Psoas muscle (tissue), 8 donors: ENCODE data around the gene TXNRD1. TPM values are rescaled to one million over a fixed set of nuclear protein-coding genes. Genes with fewer than 3 reads are reported as not detected.

ENCODE experiments used
- ATAC-seq, 4 donors: fragments of 200-7000 bp; cut with Tn5 transposase; one replicate each; pipeline ENCODE4 v1.9.1; 2020; ENCODE audit warnings: moderate library complexity in 3 of 4, mild to moderate bottlenecking in 2 of 4
- DNase-seq, 2 donors: peaks; one replicate each; pipeline ENCODE4 v3.0.0-alpha.2; 2020
- H3K27ac ChIP-seq: fragments of 200-600 bp; one replicate; pipeline ENCODE4 v1.8.0; 2022
- H3K27me3 ChIP-seq, 3 donors: fragments of 200-600 bp in 1 of 3; one replicate each; pipeline versions ENCODE4 v1.6.1 to v1.8.0; 2013 to 2022; ENCODE audit warnings: low read length in 2 of 3, mild to moderate bottlenecking in 2 of 3, moderate library complexity in 1 of 3; ENCODE audit not compliant: insufficient read depth in 3 of 3
- H3K36me3 ChIP-seq, 2 donors: fragments of 200-600 bp in 1 of 2; one replicate each; pipeline versions ENCODE4 v1.6.1 to v1.8.0; 2013 to 2022; ENCODE audit warnings: low read depth in 1 of 2, mild to moderate bottlenecking in 1 of 2, moderate library complexity in 1 of 2; ENCODE audit not compliant: insufficient read depth in 1 of 2
- H3K4me1 ChIP-seq: fragments of 200-600 bp; one replicate; pipeline ENCODE4 v1.8.0; 2022
- H3K4me3 ChIP-seq: fragments of 200-600 bp; one replicate; pipeline ENCODE4 v1.8.0; 2022; ENCODE audit warnings: mild to moderate bottlenecking
- H3K9me3 ChIP-seq: fragments of 200-600 bp; one replicate; pipeline ENCODE4 v1.8.0; 2022
- CTCF ChIP-seq: fragments of 200-600 bp; IDR thresholded peaks from one replicate; pipeline ENCODE4 v1.8.0; 2022; ENCODE audit warnings: antibody characterized with exemption
- WGBS, 3 donors: extraction: QIAGEN DNeasy Blood & Tissue Kit; methylation state at CpG; one replicate each; pipeline versions ENCODE4 v1.1.6 to v1.1.7; 2013; 5-methylcytosine and 5-hydroxymethylcytosine counted together
- intact Hi-C, 2 donors: fragments of 100-400 bp; cut with DNase I; formaldehyde crosslinking; loops; one replicate each; pipeline versions ENCODE4 v1.11.0 to v1.14.2; 2022
- polyA plus RNA-seq, 3 donors: library from polyadenylated mRNA; stranded (reverse); fragments of 200-250 nt; gene quantifications; one replicate each; pipeline ENCODE4 v1.2.3, GENCODE V29; 2013
- total RNA-seq, 4 donors: library from RNA; stranded (reverse); fragmentation: NEBNext Ultra II Directional in 2 of 4; extraction: Animal tissue kit (Norgen Biotek cat#: 25700) in 2 of 4; gene quantifications; one replicate each; pipeline versions ENCODE4 v1.2.1 to v1.2.4, GENCODE V29; 2021 to 2023
- donor health status: healthy with polysubstance abuse.
- donor health status: DM: no; HTN: no; CAD: no; lungs with moderate emphysema.
- donor health status: Bipolar disorder and iron deficiency.
- donor health status: healthy.
- donor health status: DM: yes; HTN: yes; CAD: no.
- donor health status: DM: no; HTN: no; CAD: no.
- donor health status: DM: no; HTN: no; CAD: no.
- donor health status: DM: yes; HTN: yes; CAD: no.

The TXNRD1 gene
- total and polyA plus RNA-seq, 7 donors: 46.0 to 249 (median 110) TPM

GRCh38 chr12:104339663-104340062 lies 124.1 kb downstream of the TXNRD1 start:
- 87 to 92% (median 91%) methylated on average over 3 of the region's 3 CpGs for WGBS, 3 donors
- Histone ChIP-seq H3K27ac (no peak overlapping the region), H3K4me3 (no peak overlapping the region), H3K36me3 (peaks cover 10 to 100% of the 10 kb centered on the region in 2 donors), H3K9me3 (no peaks in the 10 kb centered on the region), H3K27me3 (no peaks in the 10 kb centered on the region), H3K4me1 (peaks cover 29% of the 10 kb centered on the region)
- DNase-seq (no peak), ATAC-seq (no peak)
- TF ChIP-seq CTCF: no peak
- intact Hi-C loops: loop anchor here (5.0 to 10.0 kb wide), 2 partner anchors 32 to 815 kb away; no protein-coding TSS in a partner anchor

GRCh38 chr12:104340177-104340576 lies 124.6 kb downstream of the TXNRD1 start:
- intact Hi-C loops: loop anchor here in 1 of 2 donors (5.0 kb wide), 1 partner anchor 33 kb away; no protein-coding TSS in a partner anchor
- H3K27ac ChIP-seq: no peak overlapping the region
- no peak for TF ChIP-seq CTCF
- H3K9me3 ChIP-seq: no peaks in the 10 kb centered on the region
- peaks cover 34% of the 10 kb centered on the region for H3K4me1 ChIP-seq
- WGBS, 3 donors: 79 to 92% (median 83%) methylated on average over 1 of the region's 1 CpG
- ATAC-seq: no peak
- peaks cover 10 to 98% of the 10 kb centered on the region in 2 donors for H3K36me3 ChIP-seq
- DNase-seq: no peak
- no peaks in the 10 kb centered on the region for H3K27me3 ChIP-seq
- H3K4me3 ChIP-seq: no peak overlapping the region

- no peak for TF ChIP-seq CTCF
- intact Hi-C loops: loop anchor here in 1 of 2 donors (5.0 kb wide), 1 partner anchor 34 kb away; no protein-coding TSS in a partner anchor
- DNase-seq (no peak), ATAC-seq (peak in 1 of 4 donors; percentile 35)
- Histone ChIP-seq H3K27me3 (no peaks in the 10 kb centered on the region), H3K27ac (no peak overlapping the region), H3K4me3 (no peak overlapping the region), H3K36me3 (peaks cover 10 to 96% of the 10 kb centered on the region in 2 donors), H3K4me1 (peaks cover 43% of the 10 kb centered on the region), H3K9me3 (no peaks in the 10 kb centered on the region)
- 60 to 81% (median 70%) methylated on average over 6 of the region's 6 CpGs for WGBS, 3 donors
Observed at GRCh38 chr12:104340925-104341611, 125.5 kb downstream of the TXNRD1 start.

- Histone ChIP-seq H3K4me1 (peaks cover 54% of the 10 kb centered on the region), H3K27me3 (no peaks in the 10 kb centered on the region), H3K4me3 (no peak overlapping the region), H3K9me3 (no peaks in the 10 kb centered on the region), H3K27ac (no peak overlapping the region), H3K36me3 (peaks cover 10 to 96% of the 10 kb centered on the region in 2 donors)
- DNase-seq: no peak
- intact Hi-C loops: loop anchor here in 1 of 2 donors (5.0 kb wide), 1 partner anchor 35 kb away; no protein-coding TSS in a partner anchor
- TF ChIP-seq CTCF: no peak
- ATAC-seq: no peak
- 93 to 95% (median 94%) methylated on average over 2 of the region's 2 CpGs for WGBS, 3 donors
Observed at GRCh38 chr12:104342147-104342546, 126.6 kb downstream of the TXNRD1 start.
